ENCODE data around the gene CX3CL1.
"Not testable (repeated sequence)": the region's sequence is repeated elsewhere in the genome, so short reads cannot be mapped to it uniquely, and the experiment has no call there.

Gene CX3CL1

GRCh38 chr16:57358527-57359095, 13.7 kb upstream of the CX3CL1 start, which contains the start of gene CCL22:
TSS of gene CCL22 (plus strand) at chr16:57358783. CDS start at chr16:57358817, 34 bp downstream.
- H3K4me3 ChIP-seq (ENCODE audit: low read depth, low read length): no peak within 1 kb of the TSS
- H3K9me3 ChIP-seq (ENCODE audit: control insufficient read depth, insufficient read depth, low read length): no peaks in the 10 kb centered on the region
- no peaks in the 10 kb centered on the region for H3K4me1 ChIP-seq (ENCODE audit: control insufficient read depth, insufficient read depth, low read length)
- H3K36me3 ChIP-seq (ENCODE audit: control insufficient read depth, insufficient read depth, low read length): no peaks in the 10 kb centered on the region
- H3K27me3 ChIP-seq (ENCODE audit: control insufficient read depth, insufficient read depth, low read length): no peaks in the 10 kb centered on the region
- no peak within 1 kb of the TSS for H3K9ac ChIP-seq (ENCODE audit: low read depth, low read length)

- Histone ChIP-seq H3K27me3 (ENCODE audit: control insufficient read depth, insufficient read depth, low read length) (no peaks in the 10 kb centered on the region), H3K9ac (ENCODE audit: low read depth, low read length) (no peak overlapping the region), H3K9me3 (ENCODE audit: control insufficient read depth, insufficient read depth, low read length) (no peaks in the 10 kb centered on the region), H3K4me3 (ENCODE audit: low read depth, low read length) (no peak overlapping the region), H3K4me1 (ENCODE audit: control insufficient read depth, insufficient read depth, low read length) (no peaks in the 10 kb centered on the region), H3K36me3 (ENCODE audit: control insufficient read depth, insufficient read depth, low read length) (no peaks in the 10 kb centered on the region)
These were observed 11.9 kb upstream of the CX3CL1 start for GRCh38 chr16:57360321-57360935.

- no peaks in the 10 kb centered on the region for H3K36me3 ChIP-seq (ENCODE audit: control insufficient read depth, insufficient read depth, low read length)
- no peaks in the 10 kb centered on the region for H3K9me3 ChIP-seq (ENCODE audit: control insufficient read depth, insufficient read depth, low read length)
- no peaks in the 10 kb centered on the region for H3K27me3 ChIP-seq (ENCODE audit: control insufficient read depth, insufficient read depth, low read length)
- no peak overlapping the region for H3K4me3 ChIP-seq (ENCODE audit: low read depth, low read length)
- H3K9ac ChIP-seq (ENCODE audit: low read depth, low read length): no peak overlapping the region
- no peaks in the 10 kb centered on the region for H3K4me1 ChIP-seq (ENCODE audit: control insufficient read depth, insufficient read depth, low read length)
These were observed 10.9 kb upstream of the CX3CL1 start for GRCh38 chr16:57361404-57361803.

GRCh38 chr16:57364143-57364542, 8.1 kb upstream of the CX3CL1 start:
- H3K4me3 ChIP-seq (ENCODE audit: low read depth, low read length): no peak overlapping the region
- no peaks in the 10 kb centered on the region for H3K4me1 ChIP-seq (ENCODE audit: control insufficient read depth, insufficient read depth, low read length)
- no peak overlapping the region for H3K9ac ChIP-seq (ENCODE audit: low read depth, low read length)
- H3K27me3 ChIP-seq (ENCODE audit: control insufficient read depth, insufficient read depth, low read length): no peaks in the 10 kb centered on the region
- no peaks in the 10 kb centered on the region for H3K36me3 ChIP-seq (ENCODE audit: control insufficient read depth, insufficient read depth, low read length)
- H3K9me3 ChIP-seq (ENCODE audit: control insufficient read depth, insufficient read depth, low read length): no peaks in the 10 kb centered on the region

- Histone ChIP-seq H3K27me3 (ENCODE audit: control insufficient read depth, insufficient read depth, low read length) (no peaks in the 10 kb centered on the region), H3K9me3 (ENCODE audit: control insufficient read depth, insufficient read depth, low read length) (no peaks in the 10 kb centered on the region), H3K36me3 (ENCODE audit: control insufficient read depth, insufficient read depth, low read length) (no peaks in the 10 kb centered on the region), H3K9ac (ENCODE audit: low read depth, low read length) (no peak overlapping the region), H3K4me3 (ENCODE audit: low read depth, low read length) (no peak overlapping the region), H3K4me1 (ENCODE audit: control insufficient read depth, insufficient read depth, low read length) (no peaks in the 10 kb centered on the region)
These were observed 5.7 kb upstream of the CX3CL1 start for GRCh38 chr16:57366544-57367040.

GRCh38 chr16:57367116-57367752, 5.1 kb upstream of the CX3CL1 start:
- Histone ChIP-seq H3K4me3 (ENCODE audit: low read depth, low read length) (no peak overlapping the region), H3K36me3 (ENCODE audit: control insufficient read depth, insufficient read depth, low read length) (no peaks in the 10 kb centered on the region), H3K4me1 (ENCODE audit: control insufficient read depth, insufficient read depth, low read length) (no peaks in the 10 kb centered on the region), H3K9ac (ENCODE audit: low read depth, low read length) (no peak overlapping the region), H3K9me3 (ENCODE audit: control insufficient read depth, insufficient read depth, low read length) (no peaks in the 10 kb centered on the region), H3K27me3 (ENCODE audit: control insufficient read depth, insufficient read depth, low read length) (no peaks in the 10 kb centered on the region)

- Histone ChIP-seq H3K9ac (ENCODE audit: low read depth, low read length) (no peak overlapping the region), H3K27me3 (ENCODE audit: control insufficient read depth, insufficient read depth, low read length) (no peaks in the 10 kb centered on the region), H3K4me3 (ENCODE audit: low read depth, low read length) (no peak overlapping the region), H3K36me3 (ENCODE audit: control insufficient read depth, insufficient read depth, low read length) (no peaks in the 10 kb centered on the region), H3K4me1 (ENCODE audit: control insufficient read depth, insufficient read depth, low read length) (peaks cover 6% of the 10 kb centered on the region), H3K9me3 (ENCODE audit: control insufficient read depth, insufficient read depth, low read length) (no peaks in the 10 kb centered on the region)
These were observed 557 bp upstream of the CX3CL1 start for GRCh38 chr16:57371494-57372371.

GRCh38 chr16:57373117-57373947, 1.0 kb downstream of the CX3CL1 start:
- H3K9ac ChIP-seq (ENCODE audit: low read depth, low read length): no peak overlapping the region
- no peaks in the 10 kb centered on the region for H3K27me3 ChIP-seq (ENCODE audit: control insufficient read depth, insufficient read depth, low read length)

GRCh38 chr16:57374067-57374534, 1.8 kb downstream of the CX3CL1 start:
- H3K4me3 ChIP-seq (ENCODE audit: low read depth, low read length): no peak overlapping the region
- H3K9me3 ChIP-seq (ENCODE audit: control insufficient read depth, insufficient read depth, low read length): no peaks in the 10 kb centered on the region
- H3K27me3 ChIP-seq (ENCODE audit: control insufficient read depth, insufficient read depth, low read length): no peaks in the 10 kb centered on the region
- peaks cover 6% of the 10 kb centered on the region for H3K4me1 ChIP-seq (ENCODE audit: control insufficient read depth, insufficient read depth, low read length)
- H3K9ac ChIP-seq (ENCODE audit: low read depth, low read length): no peak overlapping the region
- no peaks in the 10 kb centered on the region for H3K36me3 ChIP-seq (ENCODE audit: control insufficient read depth, insufficient read depth, low read length)

More at GRCh38 chr16:57373117-57373947, 1.0 kb downstream of the CX3CL1 start:
- Histone ChIP-seq H3K36me3 (ENCODE audit: control insufficient read depth, insufficient read depth, low read length) (no peaks in the 10 kb centered on the region), H3K4me3 (ENCODE audit: low read depth, low read length) (no peak overlapping the region), H3K4me1 (ENCODE audit: control insufficient read depth, insufficient read depth, low read length) (peaks cover 6% of the 10 kb centered on the region), H3K9me3 (ENCODE audit: control insufficient read depth, insufficient read depth, low read length) (no peaks in the 10 kb centered on the region)

- not testable (repeated sequence) for H3K9me3 ChIP-seq (ENCODE audit: control insufficient read depth, insufficient read depth, low read length); H3K4me1 ChIP-seq (ENCODE audit: control insufficient read depth, insufficient read depth, low read length); H3K27me3 ChIP-seq (ENCODE audit: control insufficient read depth, insufficient read depth, low read length); H3K9ac ChIP-seq (ENCODE audit: low read depth, low read length); H3K36me3 ChIP-seq (ENCODE audit: control insufficient read depth, insufficient read depth, low read length); H3K4me3 ChIP-seq (ENCODE audit: low read depth, low read length)
These were observed 2.7 kb downstream of the CX3CL1 start for GRCh38 chr16:57374925-57375465.

All from iPS-15b (cell line).